Measurements from ENCODE around the gene AP3S2.
"Not testable (repeated sequence)": the region's sequence is repeated elsewhere in the genome, so short reads cannot be mapped to it uniquely, and the experiment has no call there.

The AP3S2 gene

GRCh38 chr15:89870688-89871288 is 23.0 kb downstream of the AP3S2 start:
- H3K4me1 Mint-ChIP-seq = no peaks in the 10 kb centered on the region
- no peak for TF ChIP-seq CTCF (IDR thresholded peaks at IDR 0.05)
- peaks cover 57% of the 10 kb centered on the region for H3K36me3 Mint-ChIP-seq (ENCODE audit: low read depth)
- no peak overlapping the region for H3K27ac Mint-ChIP-seq
- H3K27me3 Mint-ChIP-seq (ENCODE audit: low read depth, poor library complexity) = peaks cover 6% of the 10 kb centered on the region
- H3K9me3 Mint-ChIP-seq = peaks cover 21% of the 10 kb centered on the region
- H3K4me3 Mint-ChIP-seq = no peak overlapping the region
- no peak for DNase-seq

DNA sequence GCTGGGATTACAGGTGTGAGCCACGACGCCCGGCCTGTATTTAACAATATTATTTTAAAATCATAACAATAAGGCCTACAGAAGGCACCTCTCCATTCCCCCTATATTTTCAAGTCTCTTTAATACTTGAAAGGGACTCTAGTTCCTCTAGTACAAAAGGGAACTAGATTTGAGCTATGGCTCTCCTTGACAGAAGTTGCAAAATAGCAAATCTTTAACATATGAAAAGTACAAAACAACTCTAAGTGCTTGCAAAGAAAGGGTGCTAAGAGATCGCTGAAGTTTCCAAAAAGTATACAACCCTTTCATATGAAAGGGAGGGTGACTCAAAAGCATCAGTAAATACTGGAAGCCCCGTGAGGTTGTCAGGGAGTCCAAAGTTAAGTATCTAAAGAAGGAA is 23.8 kb downstream of the AP3S2 start:
- Mint-ChIP-seq H3K4me3 (no peak overlapping the region), H3K9me3 (peaks cover 24% of the 10 kb centered on the region), H3K27ac (no peak overlapping the region), H3K36me3 (ENCODE audit: low read depth) (peaks cover 56% of the 10 kb centered on the region), H3K27me3 (ENCODE audit: low read depth, poor library complexity) (peaks cover 3% of the 10 kb centered on the region), H3K4me1 (no peaks in the 10 kb centered on the region)
- DNase-seq = no peak
- no peak for TF ChIP-seq CTCF (IDR thresholded peaks at IDR 0.05)

DNA sequence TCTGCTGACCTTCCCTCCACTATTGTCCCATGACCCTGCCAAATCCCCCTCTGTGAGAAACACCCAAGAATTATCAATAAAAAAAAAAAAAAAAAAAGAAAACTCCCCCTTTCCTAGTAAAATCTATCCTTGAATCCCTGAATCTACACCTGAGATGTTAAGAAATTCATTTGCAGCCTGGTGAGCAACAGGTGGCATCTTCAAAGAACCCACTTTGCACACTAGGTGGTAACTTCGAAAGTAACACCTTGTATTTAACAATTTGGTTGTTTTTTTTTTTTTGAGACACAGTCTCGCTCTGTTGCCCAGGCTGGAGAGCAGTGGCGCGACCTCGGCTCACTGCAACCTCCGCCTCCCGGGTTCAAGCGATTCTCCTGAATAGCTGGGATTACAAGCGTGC is 24.3 kb downstream of the AP3S2 start:
- DNase-seq; H3K4me1 Mint-ChIP-seq; H3K4me3 Mint-ChIP-seq; H3K27ac Mint-ChIP-seq; H3K27me3 Mint-ChIP-seq (ENCODE audit: low read depth, poor library complexity): not testable (repeated sequence)
- Mint-ChIP-seq H3K36me3 (ENCODE audit: low read depth) (peaks cover 59% of the 10 kb centered on the region), H3K9me3 (peaks cover 24% of the 10 kb centered on the region)

GRCh38 chr15:89864958-89865739 is 28.6 kb downstream of the AP3S2 start:
- Mint-ChIP-seq H3K27me3 (ENCODE audit: low read depth, poor library complexity) (no peaks in the 10 kb centered on the region), H3K27ac (no peak overlapping the region), H3K4me1 (no peaks in the 10 kb centered on the region), H3K4me3 (no peak overlapping the region), H3K36me3 (ENCODE audit: low read depth) (peaks cover 42% of the 10 kb centered on the region), H3K9me3 (peaks cover 22% of the 10 kb centered on the region)
- no peak for DNase-seq
- TF ChIP-seq CTCF (IDR thresholded peaks at IDR 0.05) = no peak

DNA sequence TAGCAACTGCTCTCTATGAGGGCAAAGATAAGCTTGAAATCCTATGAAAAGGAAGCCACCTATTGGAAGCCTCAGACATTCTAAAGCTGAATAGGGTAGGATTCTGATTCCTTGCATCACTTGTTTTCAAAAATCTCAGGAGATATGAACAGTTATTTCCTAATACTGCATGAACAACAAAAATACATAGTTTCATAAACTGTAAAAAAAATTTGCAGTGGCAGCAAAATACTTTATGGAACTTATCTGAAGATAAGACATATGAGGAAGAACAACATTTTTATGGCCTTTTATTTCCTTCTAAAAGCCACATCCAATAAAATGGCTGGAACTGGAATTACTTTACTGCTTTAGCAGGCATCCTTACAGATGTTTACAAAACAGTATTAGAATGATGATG is 29.9 kb downstream of the AP3S2 start:
- DNase-seq = no peak
- Mint-ChIP-seq H3K27ac (no peak overlapping the region), H3K36me3 (ENCODE audit: low read depth) (peaks cover 39% of the 10 kb centered on the region), H3K9me3 (peaks cover 12% of the 10 kb centered on the region), H3K4me3 (no peak overlapping the region), H3K27me3 (ENCODE audit: low read depth, poor library complexity) (peaks cover 7% of the 10 kb centered on the region), H3K4me1 (no peaks in the 10 kb centered on the region)
- no peak for TF ChIP-seq CTCF (IDR thresholded peaks at IDR 0.05)

GRCh38 chr15:89860891-89861290 is 32.9 kb downstream of the AP3S2 start:
- Mint-ChIP-seq H3K4me1 (no peaks in the 10 kb centered on the region), H3K4me3 (no peak overlapping the region), H3K27ac (no peak overlapping the region), H3K9me3 (peaks cover 13% of the 10 kb centered on the region), H3K36me3 (ENCODE audit: low read depth) (peaks cover 63% of the 10 kb centered on the region), H3K27me3 (ENCODE audit: low read depth, poor library complexity) (peaks cover 11% of the 10 kb centered on the region)
- no peak for TF ChIP-seq CTCF (IDR thresholded peaks at IDR 0.05)
- DNase-seq = no peak
